Brain pericyte (primary cell): ENCODE measurements around the gene ARMS2.

Source experiments
- DNase-seq: peaks from one replicate; pipeline ENCODE4 v3.0.0-alpha.2; 2012; ENCODE audit warnings: low read depth, low spot score

The ARMS2 gene, protein sequence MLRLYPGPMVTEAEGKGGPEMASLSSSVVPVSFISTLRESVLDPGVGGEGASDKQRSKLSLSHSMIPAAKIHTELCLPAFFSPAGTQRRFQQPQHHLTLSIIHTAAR

DNA sequence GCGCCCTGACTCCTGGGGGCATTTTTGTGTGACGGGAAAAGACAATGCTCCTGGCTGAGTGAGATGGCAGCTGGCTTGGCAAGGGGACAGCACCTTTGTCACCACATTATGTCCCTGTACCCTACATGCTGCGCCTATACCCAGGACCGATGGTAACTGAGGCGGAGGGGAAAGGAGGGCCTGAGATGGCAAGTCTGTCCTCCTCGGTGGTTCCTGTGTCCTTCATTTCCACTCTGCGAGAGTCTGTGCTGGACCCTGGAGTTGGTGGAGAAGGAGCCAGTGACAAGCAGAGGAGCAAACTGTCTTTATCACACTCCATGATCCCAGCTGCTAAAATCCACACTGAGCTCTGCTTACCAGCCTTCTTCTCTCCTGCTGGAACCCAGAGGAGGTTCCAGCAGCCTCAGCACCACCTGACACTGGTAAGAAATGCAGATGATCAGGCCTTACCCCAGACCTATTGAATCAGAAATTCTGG is at the start of gene ARMS2:
Gene ARMS2, plus strand, starts transcription at position 51 of the 478 bp plus-strand sequence. Its CDS starts 75 bp downstream, at position 126.
- no peak for DNase-seq

DNA sequence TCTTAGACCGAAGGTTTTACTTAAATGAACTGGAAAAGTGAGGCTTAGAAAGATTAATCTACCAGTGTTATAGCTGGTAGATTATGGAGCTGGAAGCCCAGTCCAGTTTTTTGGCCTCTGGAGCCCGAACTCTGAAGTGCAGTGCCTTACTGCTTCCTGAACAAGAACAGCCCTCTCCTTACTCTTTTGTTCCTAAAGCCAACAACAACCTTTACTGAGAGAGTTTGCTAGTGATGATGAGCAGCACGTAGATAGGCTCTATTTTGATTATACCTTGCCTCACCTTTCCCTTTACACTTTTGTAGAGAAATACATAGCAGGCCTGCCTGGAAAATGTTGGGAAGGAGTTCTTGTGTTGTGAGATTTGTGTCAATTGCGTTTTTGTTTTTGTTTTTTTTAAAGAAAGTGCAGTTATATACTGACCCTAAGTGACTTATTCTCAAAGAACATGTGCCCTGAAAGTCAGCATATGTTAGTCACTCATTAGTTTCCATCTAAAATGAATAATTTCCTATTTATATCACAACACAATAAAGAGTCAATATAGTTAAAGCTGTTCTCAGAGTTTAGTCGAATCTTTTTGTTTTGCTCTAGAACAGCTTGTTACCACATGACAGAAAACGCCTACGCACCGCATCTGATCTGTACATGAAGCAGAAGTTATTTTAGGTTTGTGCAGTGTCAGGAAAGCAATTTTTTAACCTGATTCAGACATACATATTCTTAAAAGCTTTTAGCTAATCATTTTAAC is 46.9 kb upstream of the ARMS2 start:
- no peak for DNase-seq

DNA sequence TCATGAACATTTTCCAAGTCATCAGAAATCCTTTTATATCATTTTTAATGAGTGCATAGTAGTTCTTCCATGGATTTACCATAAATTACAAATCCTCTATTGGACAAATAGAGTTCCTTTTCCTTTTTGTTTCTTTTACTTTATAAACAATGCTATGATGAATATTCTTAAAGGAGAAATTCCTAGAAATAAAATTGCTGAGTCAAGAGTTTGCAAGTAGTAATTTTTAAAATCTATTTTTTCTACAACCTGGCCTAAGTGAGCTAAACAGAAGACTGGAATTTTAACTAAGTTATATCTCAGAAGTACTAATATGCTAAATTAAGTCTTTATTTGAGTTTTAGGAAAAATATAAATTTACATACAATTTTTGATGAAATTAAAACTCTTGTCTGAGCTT is 41.1 kb upstream of the ARMS2 start:
- no peak for DNase-seq

DNA sequence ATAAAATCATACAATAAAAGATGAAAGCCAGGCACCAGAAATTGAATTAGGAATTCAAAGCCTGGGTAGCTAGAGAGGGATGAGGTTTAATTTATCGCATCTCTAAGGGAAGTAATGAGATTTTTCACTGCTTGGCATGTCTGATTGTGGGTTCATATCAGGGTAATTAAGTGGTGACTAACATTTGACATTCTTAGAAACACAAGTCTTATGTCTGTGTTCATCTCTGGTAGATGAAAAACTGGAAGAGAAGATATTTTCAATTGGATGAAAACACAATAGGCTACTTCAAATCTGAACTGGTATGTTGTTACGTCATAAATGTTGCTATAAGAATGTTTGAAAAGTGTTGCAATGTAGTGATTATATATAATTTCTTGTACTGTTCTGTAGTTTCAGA is 36.8 kb upstream of the ARMS2 start:
- DNase-seq = no peak

DNA sequence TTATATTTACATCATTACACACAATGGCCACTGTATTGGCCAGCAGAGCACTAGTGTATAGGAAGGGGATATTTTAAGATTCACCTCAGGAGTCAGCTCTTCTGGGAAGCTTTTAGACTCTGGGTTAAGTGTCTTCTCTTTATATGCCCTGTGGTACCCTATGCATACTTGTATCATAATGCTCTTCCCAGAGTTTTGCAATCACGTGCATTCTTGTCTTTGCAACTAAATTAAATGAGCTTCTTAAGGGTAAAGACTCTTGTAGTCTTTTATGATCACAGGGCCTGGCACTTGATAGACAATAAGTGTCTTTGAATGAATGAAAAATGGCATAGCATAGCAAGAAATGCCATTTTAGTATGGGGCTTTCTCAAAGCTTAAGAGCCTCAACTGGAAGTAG is 35.4 kb upstream of the ARMS2 start:
- DNase-seq = no peak

DNA sequence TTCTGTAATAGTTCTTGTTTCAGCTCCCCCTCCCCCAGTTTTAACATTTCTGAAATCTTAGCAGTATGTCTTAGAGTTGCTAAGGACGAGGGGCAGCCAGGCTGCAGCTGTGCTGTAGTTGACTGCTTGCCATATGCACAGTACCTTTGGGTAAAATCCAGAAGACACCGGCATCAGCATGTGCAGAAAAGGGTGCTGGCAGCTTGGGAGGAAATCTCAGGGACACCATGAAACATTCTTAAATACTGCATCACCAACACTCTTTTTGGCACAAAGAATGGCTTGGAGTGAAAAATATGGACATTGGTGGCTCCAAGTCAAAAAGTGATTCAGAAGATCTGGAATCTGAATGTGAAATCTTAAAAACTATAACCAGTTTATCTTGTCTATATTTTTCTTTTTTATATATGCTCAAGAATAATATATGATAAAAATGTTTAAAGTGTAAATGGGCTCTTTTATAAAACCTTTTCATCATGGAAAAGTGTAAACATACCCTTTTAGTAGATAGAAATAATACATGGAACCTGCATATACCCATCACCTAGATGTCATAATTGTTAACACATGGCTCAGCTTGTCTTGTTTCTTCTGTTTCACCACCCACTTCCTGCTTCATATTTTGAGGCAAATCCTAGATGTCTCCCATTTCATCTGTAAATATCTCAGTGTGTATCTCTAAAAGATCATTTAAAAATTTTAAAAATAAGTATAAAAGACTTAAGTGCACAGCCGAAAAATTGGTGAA is 34.4 kb upstream of the ARMS2 start:
- no peak for DNase-seq

DNA sequence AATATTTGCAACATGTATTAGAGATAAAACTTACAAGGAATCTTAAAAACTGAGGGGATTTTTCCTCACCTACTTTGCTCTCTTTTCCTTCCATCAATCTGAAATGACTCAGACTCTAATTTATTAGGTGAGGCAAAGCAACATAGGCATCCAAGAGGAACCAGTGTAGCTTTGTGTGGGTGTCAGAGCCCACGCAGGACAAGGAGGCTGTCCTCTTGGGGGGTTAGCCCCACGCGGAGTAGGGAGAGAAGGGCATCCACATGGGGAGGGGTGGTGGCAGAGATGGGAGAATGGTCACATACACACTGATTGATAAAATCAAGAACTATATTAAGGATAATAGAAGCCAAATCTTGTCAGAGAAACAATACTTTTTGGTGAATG is 33.8 kb upstream of the ARMS2 start:
- DNase-seq = no peak

DNA sequence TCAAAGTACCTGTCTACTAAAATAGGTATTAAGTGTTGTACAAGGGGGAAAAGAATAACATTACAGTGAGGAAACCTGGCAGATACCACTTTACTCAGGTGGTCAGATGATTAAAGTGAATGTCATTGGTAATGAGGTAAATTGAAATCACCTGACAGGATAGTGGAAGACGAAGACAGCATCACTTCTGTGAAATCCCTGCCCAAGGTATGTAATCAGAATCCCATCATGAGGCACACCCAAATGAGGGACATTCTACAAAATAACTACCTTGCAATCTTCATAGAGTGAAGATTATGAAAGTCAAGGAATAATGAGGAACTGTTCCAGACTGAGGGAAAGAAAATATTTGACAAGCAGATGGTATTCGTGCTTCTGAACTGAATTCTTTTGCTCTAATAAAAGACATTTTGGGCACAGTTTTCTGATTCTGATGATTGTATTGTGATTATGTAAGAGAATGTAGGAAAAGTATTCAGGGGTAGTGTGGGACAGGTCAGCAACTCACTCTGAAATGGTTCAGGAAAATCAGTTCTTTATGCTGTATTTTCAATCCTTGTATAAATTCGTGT is 33.3 kb upstream of the ARMS2 start:
- no peak for DNase-seq

DNA sequence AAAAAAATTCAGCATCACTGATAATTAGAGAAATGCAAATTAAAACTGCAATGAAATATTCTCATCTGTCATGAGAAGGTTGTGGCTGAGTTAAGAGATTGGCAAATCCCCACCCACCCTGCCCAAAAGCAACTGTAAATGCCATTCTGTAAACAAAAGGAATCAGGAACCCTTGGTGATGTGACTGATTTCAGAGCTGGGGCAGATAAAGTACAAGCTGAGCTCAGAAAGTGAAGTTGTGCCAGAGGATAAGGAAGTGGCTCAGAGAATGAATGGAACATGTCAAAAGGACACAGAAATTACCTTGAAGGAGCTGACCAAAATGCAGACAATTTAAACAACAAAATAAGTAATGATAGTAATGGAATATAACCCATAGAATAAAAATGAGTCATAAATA is 32.7 kb upstream of the ARMS2 start:
- DNase-seq = no peak

DNA sequence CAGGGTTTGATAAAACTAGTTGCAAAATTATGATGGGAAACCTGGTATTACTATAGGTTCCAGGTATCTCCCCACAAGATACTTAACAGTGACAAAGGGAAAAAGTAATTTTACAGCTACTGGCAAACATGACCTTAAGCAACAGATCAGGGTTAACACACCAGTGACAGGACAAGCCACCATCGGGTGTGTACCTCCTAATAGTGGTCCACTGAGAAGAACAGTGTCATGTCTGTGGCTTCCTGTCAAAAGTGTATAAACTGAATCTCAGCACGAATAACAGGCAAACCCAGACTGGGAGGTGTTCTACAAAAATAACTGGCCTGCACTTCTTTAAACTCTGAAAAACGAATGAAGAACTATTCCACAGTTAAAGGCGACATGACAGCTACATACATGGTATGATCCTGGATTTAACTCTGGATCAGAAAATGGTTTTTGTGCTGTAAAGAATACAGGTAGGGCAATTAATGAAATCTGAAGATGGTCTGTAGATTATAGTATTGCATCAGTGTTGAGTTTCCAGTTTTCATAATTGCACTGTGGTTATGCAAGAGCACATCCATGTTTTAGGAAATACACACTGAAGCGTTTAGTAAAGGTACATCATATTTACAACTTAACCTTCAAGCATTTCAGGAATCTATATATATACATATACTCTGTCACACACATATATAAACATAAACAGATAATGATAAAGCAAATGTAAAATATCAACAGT is 32.0 kb upstream of the ARMS2 start:
- DNase-seq = no peak

DNA sequence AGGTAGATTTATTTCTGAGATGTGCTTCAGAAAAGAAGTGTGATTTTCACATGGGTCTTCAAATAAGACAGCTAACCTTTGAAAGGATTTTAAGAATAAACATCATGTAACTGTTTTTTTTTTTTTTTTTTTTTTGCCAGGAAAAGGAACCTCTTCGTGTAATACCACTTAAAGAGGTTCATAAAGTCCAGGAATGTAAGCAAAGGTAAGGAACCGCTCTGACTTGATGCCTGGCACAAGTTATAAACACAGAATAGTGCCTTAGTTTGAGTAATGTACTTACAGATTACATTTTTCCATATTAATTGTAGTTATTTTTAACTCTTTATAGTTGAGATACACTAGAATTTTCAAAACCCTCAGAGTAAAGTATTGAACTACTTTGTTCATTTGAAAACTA is 30.4 kb upstream of the ARMS2 start:
- DNase-seq = no peak

DNA sequence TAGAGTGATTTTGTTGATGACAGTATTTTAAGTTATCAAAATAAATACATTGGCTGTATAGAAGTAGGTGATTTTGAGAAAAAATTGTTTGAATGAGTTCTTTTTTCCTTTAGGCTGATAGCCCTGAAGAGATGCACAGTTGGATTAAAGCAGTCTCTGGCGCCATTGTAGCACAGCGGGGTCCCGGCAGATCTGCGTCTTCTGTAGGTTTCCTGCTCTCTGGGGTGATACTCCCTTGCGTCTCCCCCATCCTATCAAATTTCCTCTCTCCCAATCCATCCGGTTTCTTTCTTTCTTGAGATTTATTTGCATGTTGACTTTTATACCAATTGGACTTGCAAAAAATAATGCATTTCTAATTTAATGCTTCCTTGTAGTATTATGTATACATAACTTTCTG is 27.6 kb upstream of the ARMS2 start:
- DNase-seq = no peak

DNA sequence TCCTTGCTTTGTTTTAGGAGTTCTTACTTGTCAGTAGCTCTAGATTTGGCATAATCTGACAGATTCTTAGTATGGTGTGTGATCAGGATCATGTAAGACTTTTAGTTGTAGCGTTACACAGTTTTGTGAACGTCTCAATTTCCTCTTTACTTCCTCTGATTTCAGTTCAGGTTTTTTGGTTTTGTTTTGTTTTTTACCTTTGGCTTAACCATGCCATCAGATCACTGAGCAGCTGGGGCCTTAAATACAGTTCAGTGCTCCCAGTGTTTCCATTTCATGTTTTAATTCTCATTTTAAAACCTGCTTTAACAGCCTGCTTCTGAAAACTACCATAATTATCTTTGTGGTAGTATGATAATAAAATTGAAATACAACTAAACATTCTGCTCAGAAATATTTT is 27.2 kb upstream of the ARMS2 start:
- DNase-seq = no peak

DNA sequence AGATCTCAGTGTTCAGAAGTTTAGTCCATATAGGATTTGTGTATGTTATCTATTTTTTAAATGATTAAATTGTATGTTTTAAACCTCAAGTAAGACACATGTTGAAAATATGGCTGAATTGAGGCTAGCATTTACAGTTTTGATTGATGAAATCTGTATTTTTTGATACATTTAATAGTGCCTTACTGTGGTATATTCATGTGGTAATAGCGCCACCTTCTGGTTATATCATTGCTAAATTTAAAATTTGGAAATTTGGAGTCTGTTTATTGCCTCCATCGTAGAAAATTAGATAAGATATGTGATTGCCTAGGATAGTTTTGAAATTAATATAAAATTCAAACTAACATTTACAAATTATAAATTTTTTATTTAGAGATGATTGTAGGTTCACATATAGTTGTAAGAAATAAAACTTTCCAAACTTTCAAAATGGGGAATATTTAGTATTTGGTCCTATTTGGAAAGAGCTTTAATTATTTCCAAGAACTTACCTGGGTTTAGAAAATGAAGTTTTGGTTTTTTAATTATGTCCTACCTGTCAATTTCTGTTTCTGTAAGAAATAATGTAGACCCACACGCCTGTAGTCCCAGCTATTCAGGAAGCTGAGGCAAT is 19.1 kb upstream of the ARMS2 start:
- DNase-seq = no peak

DNA sequence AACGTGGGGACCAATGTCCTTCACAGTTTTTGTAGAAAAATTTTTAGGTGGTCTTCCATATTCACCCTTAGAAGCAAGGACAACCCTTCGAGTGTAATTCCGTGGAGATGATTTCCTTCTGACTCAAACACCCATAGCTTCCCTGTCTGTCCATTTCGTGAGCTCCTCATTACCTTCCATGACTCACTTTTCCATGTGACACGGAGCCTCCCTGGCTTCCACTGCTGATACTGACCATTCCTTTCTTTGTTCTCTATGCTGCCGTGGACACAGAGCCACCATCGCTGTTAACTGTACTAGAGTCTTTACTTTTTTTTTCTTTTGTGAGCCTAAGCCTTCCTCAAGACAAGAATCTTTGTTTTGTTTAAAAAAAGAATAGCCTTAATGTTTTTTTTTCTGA is 12.5 kb upstream of the ARMS2 start:
- no peak for DNase-seq

DNA sequence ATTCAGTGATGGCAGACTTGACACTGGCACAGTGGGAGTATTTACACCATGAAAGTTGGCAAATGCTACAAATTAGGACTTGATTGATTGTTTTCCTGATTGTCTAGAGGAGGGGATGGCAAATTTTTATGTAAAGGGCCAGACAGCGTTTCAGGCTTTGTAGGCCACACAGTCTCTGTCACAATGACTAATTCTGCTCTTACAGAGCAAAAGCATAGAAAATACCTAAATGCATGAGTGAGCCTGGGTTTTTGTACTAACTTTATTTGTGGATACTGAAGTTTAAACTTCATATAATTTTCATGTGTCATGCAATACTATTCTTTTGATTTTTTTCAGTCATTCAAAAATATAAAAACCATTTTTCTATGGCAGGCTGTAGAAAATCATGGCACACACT is 9.0 kb upstream of the ARMS2 start:
- no peak for DNase-seq

DNA sequence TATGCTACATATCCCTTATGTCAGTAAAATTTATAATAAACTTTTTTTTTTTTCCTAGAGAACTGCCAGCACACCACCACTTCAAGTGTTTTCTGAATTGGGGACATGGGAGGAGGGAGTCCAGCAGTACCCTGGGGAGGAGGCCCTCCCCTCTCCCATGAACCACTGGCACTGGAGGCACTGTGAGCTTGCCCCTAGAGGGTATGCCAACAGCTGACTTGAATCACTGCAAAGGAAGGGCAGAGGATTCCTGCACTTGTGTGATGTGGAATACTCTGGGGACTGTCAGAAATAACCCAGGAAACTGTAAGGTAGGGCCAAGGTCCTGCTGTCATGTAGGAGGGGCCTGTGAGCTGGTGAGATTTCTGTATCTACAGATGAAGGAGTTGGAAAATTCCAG is 8.5 kb upstream of the ARMS2 start:
- no peak for DNase-seq

DNA sequence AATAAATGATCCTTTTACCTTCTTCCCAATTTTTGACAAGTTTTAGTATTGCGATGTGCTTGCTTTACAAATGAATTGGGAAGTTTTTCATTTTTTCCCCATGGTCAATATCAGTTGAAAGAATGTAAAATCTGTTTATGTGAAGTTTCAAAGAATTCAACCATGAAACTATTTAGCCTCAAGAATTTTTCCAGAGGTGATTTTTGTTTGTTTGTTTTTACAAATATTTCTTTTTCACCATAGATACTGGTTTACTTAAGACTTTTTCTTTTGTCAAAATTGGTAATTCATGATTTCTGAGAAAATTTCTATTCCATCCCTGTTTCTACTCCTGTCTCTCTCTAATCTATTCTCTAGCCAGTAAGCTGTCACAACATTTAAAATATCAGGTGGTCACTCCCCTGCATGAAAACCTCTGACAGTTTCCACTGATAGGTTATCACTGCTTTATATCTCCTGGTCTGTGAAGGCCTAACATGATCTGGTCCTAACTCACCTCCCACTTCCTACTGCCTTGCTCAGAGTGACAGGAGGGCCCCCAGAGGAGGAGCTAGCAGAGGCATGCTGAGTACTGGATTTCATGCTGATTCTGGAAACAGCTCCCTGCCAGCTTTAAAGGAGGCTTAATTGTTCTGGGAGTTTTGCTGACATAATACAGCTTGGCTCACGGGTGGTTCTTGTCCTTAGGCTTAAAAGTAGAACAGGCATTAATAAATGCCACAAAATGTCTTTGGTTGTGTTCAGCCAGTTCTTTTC is 7.6 kb upstream of the ARMS2 start:
- DNase-seq = no peak

DNA sequence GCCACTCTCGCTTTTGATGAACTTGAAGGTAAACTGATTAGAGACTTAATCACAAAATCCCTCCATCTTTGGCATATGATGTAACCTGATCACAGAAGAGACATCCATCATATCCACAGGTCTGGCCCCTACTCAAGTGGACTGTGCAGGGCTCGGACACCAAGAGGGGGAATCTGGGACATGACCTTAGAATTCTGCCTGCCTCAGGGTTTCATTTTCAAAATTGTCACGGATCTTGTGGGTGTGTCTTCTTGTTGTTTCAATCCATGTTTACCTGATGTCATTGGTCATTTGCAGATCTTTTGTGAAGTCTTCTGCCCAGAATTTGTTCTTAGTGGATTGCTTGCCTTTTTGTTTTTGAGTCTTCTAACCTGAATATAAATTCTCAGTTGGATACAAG is 5.9 kb upstream of the ARMS2 start:
- DNase-seq = no peak

DNA sequence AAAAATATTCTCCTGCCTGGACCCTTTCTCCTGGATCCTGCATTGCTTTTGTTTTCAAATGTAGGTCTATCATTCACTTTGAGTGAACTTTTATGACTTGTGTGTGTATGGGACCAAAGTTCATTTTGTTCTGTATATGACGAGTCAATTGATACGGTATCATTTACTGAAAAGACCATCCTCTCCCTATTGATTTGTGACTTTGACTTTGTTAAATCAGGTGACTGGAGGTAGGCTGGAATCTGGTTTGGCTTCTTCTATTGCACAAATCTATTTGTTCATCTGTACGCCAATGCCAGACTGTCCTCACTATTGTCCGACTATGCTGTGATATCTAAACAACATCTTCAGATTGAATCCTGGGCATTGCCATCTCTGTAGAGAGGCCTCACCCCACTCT is 5.3 kb upstream of the ARMS2 start:
- DNase-seq = no peak
